MG63 (cell line): ENCODE results near the gene RAX2. TPM values are rescaled to one million over a fixed set of nuclear protein-coding genes. Genes with fewer than 3 reads are reported as not detected.
"Not testable (repeated sequence)": the region's sequence is repeated elsewhere in the genome, so short reads cannot be mapped to it uniquely, and the experiment has no call there.

ENCODE experiments used
- DNase-seq: peaks from one replicate; pipeline ENCODE4 v3.0.0-alpha.2; 2020
- H3K27me3 ChIP-seq: fragments of 250-450 bp; sonication (Bioruptor Pico); 2 replicates; pipeline ENCODE4 v1.5.1; 2020; ENCODE audit warnings: mild to moderate bottlenecking, moderate library complexity
- H3K36me3 ChIP-seq: fragments of 250-450 bp; sonication (Bioruptor Pico); 2 replicates; pipeline ENCODE4 v1.5.1; 2020; ENCODE audit warnings: mild to moderate bottlenecking, moderate library complexity
- H3K4me3 ChIP-seq: fragments of 250-450 bp; sonication (Bioruptor Pico); 2 replicates; pipeline ENCODE4 v1.5.1; 2020; ENCODE audit warnings: mild to moderate bottlenecking, moderate library complexity
- H3K9me3 ChIP-seq: fragments of 250-450 bp; sonication (Bioruptor Pico); 2 replicates; pipeline ENCODE4 v1.5.1; 2020; ENCODE audit warnings: mild to moderate bottlenecking, moderate library complexity
- total RNA-seq: library from RNA; depleted of rRNA; stranded (reverse); fragments of >200 nt; shearing (Covaris generic); gene quantifications from 2 replicates; pipeline ENCODE4 v1.2.3, GENCODE V29; 2014; ENCODE audit warnings: low replicate concordance

The RAX2 gene
- total RNA-seq, 1 experiment from 2014 or later, result not detected

GRCh38 chr19:3771000-3771905 lies 775 bp downstream of the RAX2 start:
- no peaks in the 10 kb centered on the region for H3K36me3 ChIP-seq
- H3K9me3 ChIP-seq, result no peaks in the 10 kb centered on the region
- no peak overlapping the region for H3K4me3 ChIP-seq
- DNase-seq, result no peak
- no peaks in the 10 kb centered on the region for H3K27me3 ChIP-seq

GRCh38 chr19:3770136-3770999 lies 1.7 kb downstream of the RAX2 start:
- Histone ChIP-seq H3K9me3 (no peaks in the 10 kb centered on the region), H3K36me3 (no peaks in the 10 kb centered on the region), H3K4me3 (no peak overlapping the region), H3K27me3 (no peaks in the 10 kb centered on the region)
- no peak for DNase-seq

- no peak overlapping the region for H3K4me3 ChIP-seq
- no peaks in the 10 kb centered on the region for H3K36me3 ChIP-seq
- H3K27me3 ChIP-seq, result no peaks in the 10 kb centered on the region
- H3K9me3 ChIP-seq, result no peaks in the 10 kb centered on the region
- DNase-seq, result no peak
Measured at GRCh38 chr19:3769494-3769893, 2.5 kb downstream of the RAX2 start.

GRCh38 chr19:3768748-3769099 lies 3.3 kb downstream of the RAX2 start:
- no peaks in the 10 kb centered on the region for H3K9me3 ChIP-seq
- no peak overlapping the region for H3K4me3 ChIP-seq
- no peaks in the 10 kb centered on the region for H3K27me3 ChIP-seq
- no peak for DNase-seq
- H3K36me3 ChIP-seq, result no peaks in the 10 kb centered on the region

GRCh38 chr19:3768015-3768747 lies 3.8 kb downstream of the RAX2 start:
- no peaks in the 10 kb centered on the region for H3K36me3 ChIP-seq

GRCh38 chr19:3767050-3767449 lies 5.0 kb downstream of the RAX2 start:
- no peak overlapping the region for H3K4me3 ChIP-seq
- no peak for DNase-seq
- no peaks in the 10 kb centered on the region for H3K9me3 ChIP-seq
- H3K27me3 ChIP-seq, result no peaks in the 10 kb centered on the region
- no peaks in the 10 kb centered on the region for H3K36me3 ChIP-seq

More at GRCh38 chr19:3768015-3768747, 3.8 kb downstream of the RAX2 start:
- Histone ChIP-seq H3K4me3 (no peak overlapping the region), H3K27me3 (no peaks in the 10 kb centered on the region), H3K9me3 (no peaks in the 10 kb centered on the region)
- DNase-seq, result no peak

GRCh38 chr19:3766520-3766919 lies 5.5 kb downstream of the RAX2 start:
- DNase-seq, result no peak

GRCh38 chr19:3765757-3766156 lies 6.3 kb downstream of the RAX2 start:
- H3K9me3 ChIP-seq, DNase-seq: not testable (repeated sequence)

More at GRCh38 chr19:3766520-3766919, 5.5 kb downstream of the RAX2 start:
- H3K36me3 ChIP-seq, result no peaks in the 10 kb centered on the region
- no peaks in the 10 kb centered on the region for H3K27me3 ChIP-seq
- H3K9me3 ChIP-seq, result no peaks in the 10 kb centered on the region
- H3K4me3 ChIP-seq, result no peak overlapping the region

GRCh38 chr19:3765121-3765520 lies 6.9 kb downstream of the RAX2 start:
- no peaks in the 10 kb centered on the region for H3K9me3 ChIP-seq
- no peaks in the 10 kb centered on the region for H3K36me3 ChIP-seq
- DNase-seq, result no peak
- H3K27me3 ChIP-seq, result no peaks in the 10 kb centered on the region
- no peak overlapping the region for H3K4me3 ChIP-seq

More at GRCh38 chr19:3765757-3766156, 6.3 kb downstream of the RAX2 start:
- not testable (repeated sequence) for H3K27me3 ChIP-seq, H3K36me3 ChIP-seq, H3K4me3 ChIP-seq

GRCh38 chr19:3762501-3763459 lies 9.2 kb downstream of the RAX2 start, which contains the start of gene MRPL54:
Gene MRPL54 (plus strand): TSS chr19:3762682. CDS start chr19:3762701, 19 bp downstream.
- Histone ChIP-seq H3K36me3 (no peaks in the 10 kb centered on the region), H3K27me3 (no peaks in the 10 kb centered on the region), H3K9me3 (no peaks in the 10 kb centered on the region), H3K4me3 (peak within 1 kb of the TSS; percentile 89)
- peak; percentile 94 for DNase-seq

- Histone ChIP-seq H3K27me3 (no peaks in the 10 kb centered on the region), H3K9me3 (no peaks in the 10 kb centered on the region), H3K36me3 (no peaks in the 10 kb centered on the region), H3K4me3 (peak overlapping the region; percentile 73)
- DNase-seq, result no peak
Measured at GRCh38 chr19:3762130-3762473, 9.9 kb downstream of the RAX2 start.

GRCh38 chr19:3761382-3762129 lies 10.5 kb downstream of the RAX2 start, which contains the start of gene APBA3:
Gene APBA3 (minus strand): TSS chr19:3761692. CDS start chr19:3760264, 1,428 bp downstream.
- H3K4me3 ChIP-seq, result peak within 1 kb of the TSS; percentile 89
- DNase-seq, result peak; percentile 78
- H3K9me3 ChIP-seq, result no peaks in the 10 kb centered on the region

GRCh38 chr19:3760871-3761361 lies 11.1 kb downstream of the RAX2 start:
- no peaks in the 10 kb centered on the region for H3K27me3 ChIP-seq
- peak overlapping the region; percentile 89 for H3K4me3 ChIP-seq
- no peaks in the 10 kb centered on the region for H3K9me3 ChIP-seq
- DNase-seq, result no peak
- H3K36me3 ChIP-seq, result no peaks in the 10 kb centered on the region

More at GRCh38 chr19:3761382-3762129, 10.5 kb downstream of the RAX2 start, which contains the start of gene APBA3:
- Histone ChIP-seq H3K36me3 (no peaks in the 10 kb centered on the region), H3K27me3 (no peaks in the 10 kb centered on the region)

GRCh38 chr19:3759482-3760254 lies 12.4 kb downstream of the RAX2 start:
- Histone ChIP-seq H3K27me3 (no peaks in the 10 kb centered on the region), H3K4me3 (no peak overlapping the region), H3K36me3 (no peaks in the 10 kb centered on the region), H3K9me3 (no peaks in the 10 kb centered on the region)
- no peak for DNase-seq
